Measurements from ENCODE around the gene BCS1L. TPM values are rescaled to one million over a fixed set of nuclear protein-coding genes. Genes with fewer than 3 reads are reported as not detected.
A peak's percentile ranks its signal among the peaks of the same experiment; 100 is the strongest.

The BCS1L gene
- total and polyA plus RNA-seq, 2 of the 13 experiments (the other 11 are each of a cell fraction or from before 2014, with no cell fraction given): 48.9 to 76.0 TPM

DNA sequence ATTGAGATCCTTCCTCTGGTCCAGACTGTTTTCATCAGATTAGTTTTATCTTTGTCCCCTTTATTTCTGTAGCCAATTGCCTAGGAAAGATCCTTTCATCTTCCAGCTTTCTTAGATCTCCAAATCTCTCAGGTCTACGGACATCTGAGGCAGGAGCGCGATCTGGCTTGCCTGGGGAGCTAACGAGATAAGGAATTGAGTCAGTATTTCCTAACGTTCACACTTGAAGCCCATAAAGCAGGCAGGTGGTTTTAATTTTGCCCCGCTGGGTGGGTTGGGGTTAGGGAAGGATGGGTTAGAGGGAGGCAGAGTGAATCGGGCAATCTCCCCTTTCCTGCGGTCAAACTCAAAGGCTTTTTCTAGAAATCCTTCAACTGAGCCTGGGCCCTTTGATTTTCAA is 50.4 kb downstream of the BCS1L start:
- no peak for FAIRE-seq
- Histone ChIP-seq H3K9ac (ENCODE audit: insufficient read depth, low read depth, low read length) (no peak overlapping the region), H3K27me3 (ENCODE audit: control insufficient read depth in 1 of 2, insufficient read depth in 2 of 2, low read length in 2 of 2) (no peaks in the 10 kb centered on the region; a peak in 1 of 5 replicates), H3K27ac (ENCODE audit: extremely low read length, insufficient read depth, low read length) (no peak overlapping the region), H3K9me3 (ENCODE audit: low read length) (no peaks in the 10 kb centered on the region), H4K20me1 (ENCODE audit: insufficient read depth, low read length) (peaks cover 3% of the 10 kb centered on the region; the same call in 1 of the 2 replicates), H3K4me1 (ENCODE audit: insufficient read depth, low read length) (peaks cover 45% of the 10 kb centered on the region), H3K4me2 (ENCODE audit: low read depth, low read length) (peak overlapping the region; percentile 86), H2AFZ (ENCODE audit: low read length) (no peak overlapping the region), H3K4me3 (replicated peaks in 1 of 3; ENCODE audit: insufficient read depth in 1 of 3, low read depth in 2 of 3, low read length in 3 of 3) (peak overlapping the region in 2 of 3 experiments; percentile 93 to 97; a peak in 2 of 6 replicates), H3K36me3 (replicated peaks in 1 of 2; ENCODE audit: control insufficient read depth in 1 of 2, insufficient read depth in 2 of 2, low read length in 2 of 2) (peaks cover 2 to 9% of the 10 kb centered on the region in 2 experiments; a peak in 3 of 5 replicates), H3K79me2 (ENCODE audit: insufficient read depth, low read length) (peaks cover 40% of the 10 kb centered on the region)
- intact Hi-C loops (cut with micrococcal nuclease; ENCODE audit: unreplicated experiment) (loop anchor here (1.0 to 2.0 kb wide), 3 partner anchors 45 to 137 kb away; no protein-coding TSS in a partner anchor), in situ Hi-C loops (cut with HindIII; ENCODE audit: extremely low pct_ligation_motif_present, low pct_unique_long_range_greater_than_20kb) (no loop called here)
- DNase-seq (ENCODE audit: low spot score): no peak
- ChIA-PET POLR2A (interaction anchor here (1.0 to 2.4 kb wide), 12 partner anchors 12 to 138 kb away, joined by 3 to 22 read pairs (median 12); partner anchors contain the start of genes BCS1L, CYP27A1, RNF25 and STK36), CTCF (ENCODE audit: low intra/inter-chr PET ratio, low total read pairs) (interaction anchor here (2.6 kb wide), 1 partner anchor 137 kb away, joined by 49 read pairs; no protein-coding TSS in a partner anchor)
- ATAC-seq: no peak
- BruUV-seq (replicated peaks): no TSS peak
- WGBS (ENCODE audit: low lambda C conversion rate): 85% methylated on average over 8 of the region's 8 CpGs
- TF ChIP-seq ZMAT3 (CRISPR knock-in tag; conservative IDR thresholded peaks at IDR 0.05) (no peak), ZNF10 (CRISPR knock-in tag; IDR thresholded peaks at IDR 0.05; ENCODE audit: borderline replicate concordance, low read depth) (no peak), EEA1 (CRISPR knock-in tag; IDR thresholded peaks at IDR 0.05; ENCODE audit: borderline replicate concordance) (0 out of 2 replicates have a peak, but pooled peaks have one; percentile 10), ZNF207 (IDR thresholded peaks at IDR 0.05; ENCODE audit: borderline replicate concordance) (no peak), MLLT10 (CRISPR knock-in tag; IDR thresholded peaks at IDR 0.05) (no peak), SP4 (CRISPR knock-in tag; IDR thresholded peaks at IDR 0.05) (no peak), ZBTB42 (CRISPR knock-in tag; IDR thresholded peaks at IDR 0.05) (no peak), ZNF136 (CRISPR knock-in tag; IDR thresholded peaks at IDR 0.05; ENCODE audit: low read depth) (no peak), ZNF670 (CRISPR knock-in tag; IDR thresholded peaks at IDR 0.05; ENCODE audit: borderline replicate concordance) (no peak), ZNF17 (CRISPR knock-in tag; IDR thresholded peaks at IDR 0.05) (0 out of 2 replicates have a peak, but pooled peaks have one; percentile 9), SP2 (CRISPR knock-in tag; IDR thresholded peaks at IDR 0.05) (no peak), RFXANK (CRISPR knock-in tag; IDR thresholded peaks at IDR 0.05) (no peak)
- TF ChIP-seq, protein P1, sequence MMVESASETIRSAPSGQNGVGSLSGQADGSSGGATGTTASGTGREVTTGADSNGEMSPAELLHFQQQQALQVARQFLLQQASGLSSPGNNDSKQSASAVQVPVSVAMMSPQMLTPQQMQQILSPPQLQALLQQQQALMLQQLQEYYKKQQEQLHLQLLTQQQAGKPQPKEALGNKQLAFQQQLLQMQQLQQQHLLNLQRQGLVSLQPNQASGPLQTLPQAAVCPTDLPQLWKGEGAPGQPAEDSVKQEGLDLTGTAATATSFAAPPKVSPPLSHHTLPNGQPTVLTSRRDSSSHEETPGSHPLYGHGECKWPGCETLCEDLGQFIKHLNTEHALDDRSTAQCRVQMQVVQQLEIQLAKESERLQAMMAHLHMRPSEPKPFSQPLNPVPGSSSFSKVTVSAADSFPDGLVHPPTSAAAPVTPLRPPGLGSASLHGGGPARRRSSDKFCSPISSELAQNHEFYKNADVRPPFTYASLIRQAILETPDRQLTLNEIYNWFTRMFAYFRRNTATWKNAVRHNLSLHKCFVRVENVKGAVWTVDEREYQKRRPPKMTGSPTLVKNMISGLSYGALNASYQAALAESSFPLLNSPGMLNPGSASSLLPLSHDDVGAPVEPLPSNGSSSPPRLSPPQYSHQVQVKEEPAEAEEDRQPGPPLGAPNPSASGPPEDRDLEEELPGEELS (CRISPR knock-in tag; IDR thresholded peaks at IDR 0.05): no peak
- TF ChIP-seq, protein P2, sequence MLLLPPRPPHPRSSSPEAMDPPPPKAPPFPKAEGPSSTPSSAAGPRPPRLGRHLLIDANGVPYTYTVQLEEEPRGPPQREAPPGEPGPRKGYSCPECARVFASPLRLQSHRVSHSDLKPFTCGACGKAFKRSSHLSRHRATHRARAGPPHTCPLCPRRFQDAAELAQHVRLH (CRISPR knock-in tag; IDR thresholded peaks at IDR 0.05; ENCODE audit: borderline replicate concordance, low read depth): no peak
- TF ChIP-seq, protein P3, sequence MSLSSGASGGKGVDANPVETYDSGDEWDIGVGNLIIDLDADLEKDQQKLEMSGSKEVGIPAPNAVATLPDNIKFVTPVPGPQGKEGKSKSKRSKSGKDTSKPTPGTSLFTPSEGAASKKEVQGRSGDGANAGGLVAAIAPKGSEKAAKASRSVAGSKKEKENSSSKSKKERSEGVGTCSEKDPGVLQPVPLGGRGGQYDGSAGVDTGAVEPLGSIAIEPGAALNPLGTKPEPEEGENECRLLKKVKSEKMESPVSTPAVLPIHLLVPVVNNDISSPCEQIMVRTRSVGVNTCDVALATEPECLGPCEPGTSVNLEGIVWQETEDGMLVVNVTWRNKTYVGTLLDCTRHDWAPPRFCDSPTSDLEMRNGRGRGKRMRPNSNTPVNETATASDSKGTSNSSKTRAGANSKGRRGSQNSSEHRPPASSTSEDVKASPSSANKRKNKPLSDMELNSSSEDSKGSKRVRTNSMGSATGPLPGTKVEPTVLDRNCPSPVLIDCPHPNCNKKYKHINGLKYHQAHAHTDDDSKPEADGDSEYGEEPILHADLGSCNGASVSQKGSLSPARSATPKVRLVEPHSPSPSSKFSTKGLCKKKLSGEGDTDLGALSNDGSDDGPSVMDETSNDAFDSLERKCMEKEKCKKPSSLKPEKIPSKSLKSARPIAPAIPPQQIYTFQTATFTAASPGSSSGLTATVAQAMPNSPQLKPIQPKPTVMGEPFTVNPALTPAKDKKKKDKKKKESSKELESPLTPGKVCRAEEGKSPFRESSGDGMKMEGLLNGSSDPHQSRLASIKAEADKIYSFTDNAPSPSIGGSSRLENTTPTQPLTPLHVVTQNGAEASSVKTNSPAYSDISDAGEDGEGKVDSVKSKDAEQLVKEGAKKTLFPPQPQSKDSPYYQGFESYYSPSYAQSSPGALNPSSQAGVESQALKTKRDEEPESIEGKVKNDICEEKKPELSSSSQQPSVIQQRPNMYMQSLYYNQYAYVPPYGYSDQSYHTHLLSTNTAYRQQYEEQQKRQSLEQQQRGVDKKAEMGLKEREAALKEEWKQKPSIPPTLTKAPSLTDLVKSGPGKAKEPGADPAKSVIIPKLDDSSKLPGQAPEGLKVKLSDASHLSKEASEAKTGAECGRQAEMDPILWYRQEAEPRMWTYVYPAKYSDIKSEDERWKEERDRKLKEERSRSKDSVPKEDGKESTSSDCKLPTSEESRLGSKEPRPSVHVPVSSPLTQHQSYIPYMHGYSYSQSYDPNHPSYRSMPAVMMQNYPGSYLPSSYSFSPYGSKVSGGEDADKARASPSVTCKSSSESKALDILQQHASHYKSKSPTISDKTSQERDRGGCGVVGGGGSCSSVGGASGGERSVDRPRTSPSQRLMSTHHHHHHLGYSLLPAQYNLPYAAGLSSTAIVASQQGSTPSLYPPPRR (CRISPR knock-in tag; IDR thresholded peaks at IDR 0.05; ENCODE audit: borderline replicate concordance): no peak
- TF ChIP-seq, protein P4, sequence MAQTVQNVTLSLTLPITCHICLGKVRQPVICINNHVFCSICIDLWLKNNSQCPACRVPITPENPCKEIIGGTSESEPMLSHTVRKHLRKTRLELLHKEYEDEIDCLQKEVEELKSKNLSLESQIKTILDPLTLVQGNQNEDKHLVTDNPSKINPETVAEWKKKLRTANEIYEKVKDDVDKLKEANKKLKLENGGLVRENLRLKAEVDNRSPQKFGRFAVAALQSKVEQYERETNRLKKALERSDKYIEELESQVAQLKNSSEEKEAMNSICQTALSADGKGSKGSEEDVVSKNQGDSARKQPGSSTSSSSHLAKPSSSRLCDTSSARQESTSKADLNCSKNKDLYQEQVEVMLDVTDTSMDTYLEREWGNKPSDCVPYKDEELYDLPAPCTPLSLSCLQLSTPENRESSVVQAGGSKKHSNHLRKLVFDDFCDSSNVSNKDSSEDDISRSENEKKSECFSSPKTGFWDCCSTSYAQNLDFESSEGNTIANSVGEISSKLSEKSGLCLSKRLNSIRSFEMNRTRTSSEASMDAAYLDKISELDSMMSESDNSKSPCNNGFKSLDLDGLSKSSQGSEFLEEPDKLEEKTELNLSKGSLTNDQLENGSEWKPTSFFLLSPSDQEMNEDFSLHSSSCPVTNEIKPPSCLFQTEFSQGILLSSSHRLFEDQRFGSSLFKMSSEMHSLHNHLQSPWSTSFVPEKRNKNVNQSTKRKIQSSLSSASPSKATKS (CRISPR knock-in tag; IDR thresholded peaks at IDR 0.05): 0 out of 2 replicates have a peak, but pooled peaks have one; percentile 3

Data from HepG2 (cell line).